Measurements from ENCODE around the gene KANTR. TPM values are rescaled to one million over a fixed set of nuclear protein-coding genes. Genes with fewer than 3 reads are reported as not detected.

The KANTR gene, protein sequence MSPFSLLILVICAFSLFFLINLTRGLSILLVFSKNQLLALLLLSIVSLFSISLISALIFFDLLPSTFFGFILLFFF
- 3.7 and 6.0 TPM in 2 replicates for total RNA-seq

DNA sequence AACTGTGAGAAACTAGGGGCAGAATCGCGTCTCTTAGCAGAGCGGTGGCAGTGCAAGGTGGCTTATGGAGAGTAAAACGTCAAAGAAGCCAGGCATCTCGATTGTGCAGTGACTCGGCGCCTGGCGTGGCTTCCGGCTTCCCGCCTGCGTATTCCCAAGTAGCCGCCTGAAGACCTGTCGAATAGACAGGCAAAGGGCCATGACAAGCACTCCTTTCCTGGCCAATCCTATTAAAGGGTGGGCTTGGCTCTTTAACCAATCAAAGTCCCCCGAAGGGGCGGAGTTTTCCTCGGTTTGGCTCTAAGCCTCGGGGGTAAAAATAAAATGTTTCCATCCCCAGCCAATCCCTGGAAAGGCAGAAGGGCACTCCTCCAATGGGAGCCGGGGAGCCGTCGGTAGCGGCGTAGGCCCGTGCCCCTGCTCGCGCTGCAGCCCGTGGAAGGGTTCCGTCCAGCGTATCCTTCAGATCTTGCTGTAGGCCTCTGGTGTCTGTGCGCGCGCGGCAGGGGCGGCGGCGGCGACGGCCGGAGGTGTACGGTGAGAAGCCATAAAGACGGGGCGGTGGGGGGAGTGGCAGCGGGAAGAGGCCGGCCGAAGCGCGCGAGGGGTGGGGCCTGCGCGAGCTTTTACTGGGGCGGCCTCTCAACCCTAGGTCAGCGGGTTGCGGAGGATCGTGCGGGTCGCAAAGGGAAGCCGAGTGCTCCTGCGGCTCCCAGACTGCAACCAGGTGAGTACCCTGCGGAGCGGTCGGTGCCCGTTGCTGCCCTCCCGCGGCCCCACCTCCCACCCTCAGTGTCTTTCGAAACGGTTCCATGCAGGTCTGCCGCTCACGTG is at the start of gene KANTR:
Gene KANTR (plus strand): TSS at position 395 of the 834 bp plus-strand sequence. CDS start 30,131 bp downstream, outside the sequence.
- peak; percentile 91 to 94 for DNase-seq (ENCODE audit: low read depth in 2 of 2)

DNA sequence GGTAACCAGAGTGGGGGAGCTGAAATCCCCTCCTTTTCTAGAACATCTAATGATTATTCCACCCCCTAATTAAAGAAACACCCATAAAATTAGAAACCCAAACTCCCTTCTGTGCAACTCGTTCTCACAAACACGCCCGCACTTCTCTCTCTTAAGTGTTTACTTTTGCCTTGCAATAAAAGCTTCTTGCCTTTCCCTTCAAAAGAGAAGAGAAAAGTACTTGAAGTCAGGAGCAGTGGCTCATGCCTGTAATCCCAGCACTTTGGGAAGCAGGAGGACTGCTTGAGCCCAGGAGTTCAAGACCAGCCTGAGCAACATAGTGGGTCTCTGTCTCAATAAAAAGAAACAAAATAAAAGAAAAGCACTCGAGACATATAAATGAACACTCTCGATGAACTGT is 48.9 kb upstream of the KANTR start:
- DNase-seq (ENCODE audit: low read depth in 2 of 2), result no peak

DNA sequence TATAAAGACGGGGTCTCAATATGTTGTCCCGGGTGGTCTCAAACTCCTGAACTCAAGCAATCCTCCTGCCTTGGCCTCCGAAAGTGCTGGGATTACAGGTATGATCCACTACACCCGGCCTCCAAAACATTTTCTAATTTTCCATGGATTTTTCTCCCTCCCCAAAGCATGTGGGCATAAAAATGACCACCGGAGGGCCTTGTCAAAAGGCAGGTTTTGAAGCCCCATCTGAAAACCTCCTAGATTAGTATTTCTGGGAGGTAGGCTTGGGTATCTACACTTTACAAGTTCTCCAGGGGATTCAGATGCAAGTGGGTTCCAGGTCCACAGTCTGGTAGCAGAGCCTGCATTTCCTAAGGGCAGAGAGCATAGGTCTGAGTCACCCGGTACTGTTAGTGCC is 46.7 kb upstream of the KANTR start:
- DNase-seq (ENCODE audit: low read depth in 2 of 2), result peak; percentile 19 to 23

DNA sequence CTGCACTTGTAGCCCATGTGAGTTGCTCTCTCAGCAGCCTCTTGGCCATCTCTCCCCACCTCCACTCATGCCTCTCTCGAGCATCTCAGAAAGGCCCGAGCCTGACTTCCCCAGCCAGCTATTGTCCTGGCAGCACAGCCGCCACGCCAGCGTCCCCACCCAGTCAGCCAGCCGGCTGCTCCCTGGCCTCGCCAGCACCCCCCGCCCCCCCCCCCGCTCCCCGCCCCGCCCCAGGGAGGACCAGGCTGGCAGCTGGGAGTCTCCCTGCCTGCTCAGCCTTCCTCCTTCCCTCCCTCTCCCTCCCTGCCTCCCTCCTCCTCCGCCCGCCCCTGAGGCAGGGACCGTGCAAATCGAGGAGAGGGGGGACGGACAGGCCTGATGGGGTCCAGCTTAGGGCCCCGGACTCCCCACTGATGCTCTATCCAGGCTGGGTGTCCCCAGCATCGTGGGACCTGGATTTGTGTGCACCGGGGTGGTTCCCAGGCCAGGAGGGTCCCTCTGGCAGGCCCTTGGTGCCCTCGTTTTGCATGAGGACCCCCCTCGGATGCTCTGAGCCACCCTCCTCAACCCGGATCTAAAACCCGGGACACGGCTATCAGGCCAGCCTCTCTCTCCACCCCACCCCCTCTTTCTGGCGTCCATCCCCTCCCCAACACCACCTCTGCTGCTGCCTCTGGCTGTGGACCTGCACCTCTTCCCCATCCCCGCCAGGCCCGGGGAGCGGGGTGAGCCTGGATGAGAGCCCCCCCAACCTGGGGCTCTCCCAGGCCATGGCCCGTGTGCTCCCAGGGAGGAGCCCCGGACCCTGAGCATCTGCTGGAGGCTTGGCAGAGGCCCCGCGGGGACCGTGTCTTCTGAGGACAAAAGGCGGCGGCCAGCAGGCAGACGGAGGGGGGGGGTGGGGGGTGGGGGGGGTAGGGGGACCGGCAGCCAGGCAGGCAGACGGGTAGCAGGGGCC is 45.5 kb upstream of the KANTR start, which contains the start of gene GPR173:
Gene GPR173 (plus strand): TSS at position 621 of the 958 bp plus-strand sequence. CDS start 27,833 bp downstream, outside the sequence.
- DNase-seq (ENCODE audit: low read depth in 2 of 2), result peak; percentile 40 to 59

DNA sequence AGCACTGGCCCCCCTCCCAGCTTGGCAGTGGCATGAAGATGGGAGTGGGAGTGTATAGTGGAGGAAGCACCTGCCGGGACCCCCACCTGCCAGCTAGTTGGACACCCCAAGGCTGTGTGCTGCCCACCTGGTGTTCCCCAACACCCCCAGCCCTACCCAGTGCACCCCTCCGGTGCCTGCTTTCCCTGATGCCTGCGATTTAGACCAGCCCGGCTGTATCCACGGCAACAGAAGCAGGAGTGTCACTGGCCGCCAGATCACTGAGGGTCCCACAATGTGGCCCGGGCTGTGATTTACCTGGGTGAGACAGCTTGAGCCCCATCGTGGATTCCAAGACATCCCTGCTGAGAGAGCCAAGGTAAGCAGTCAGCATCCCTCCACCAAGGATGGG is 44.8 kb upstream of the KANTR start:
- no peak for DNase-seq (ENCODE audit: low read depth in 2 of 2)

DNA sequence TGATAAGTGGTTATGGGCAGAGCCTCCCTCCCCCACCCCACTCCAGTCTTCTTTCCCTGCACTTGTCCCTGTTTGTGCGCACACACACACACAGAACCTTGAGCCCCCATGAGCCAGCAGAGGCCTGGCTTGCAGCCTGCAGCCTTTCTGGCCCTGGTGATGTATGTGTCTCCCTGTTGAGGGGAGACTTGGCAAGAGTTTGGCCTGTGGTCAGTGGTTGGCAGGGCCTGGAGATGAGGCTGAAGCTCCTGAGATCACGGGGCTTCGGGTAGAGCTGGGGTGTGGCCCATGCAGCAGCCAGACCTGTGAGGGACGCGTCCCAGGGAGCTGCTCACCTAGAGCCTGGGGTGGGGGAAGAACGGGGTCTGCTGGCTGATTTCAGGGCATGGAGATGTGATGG is 43.1 kb upstream of the KANTR start:
- DNase-seq (ENCODE audit: low read depth in 2 of 2), result no peak

DNA sequence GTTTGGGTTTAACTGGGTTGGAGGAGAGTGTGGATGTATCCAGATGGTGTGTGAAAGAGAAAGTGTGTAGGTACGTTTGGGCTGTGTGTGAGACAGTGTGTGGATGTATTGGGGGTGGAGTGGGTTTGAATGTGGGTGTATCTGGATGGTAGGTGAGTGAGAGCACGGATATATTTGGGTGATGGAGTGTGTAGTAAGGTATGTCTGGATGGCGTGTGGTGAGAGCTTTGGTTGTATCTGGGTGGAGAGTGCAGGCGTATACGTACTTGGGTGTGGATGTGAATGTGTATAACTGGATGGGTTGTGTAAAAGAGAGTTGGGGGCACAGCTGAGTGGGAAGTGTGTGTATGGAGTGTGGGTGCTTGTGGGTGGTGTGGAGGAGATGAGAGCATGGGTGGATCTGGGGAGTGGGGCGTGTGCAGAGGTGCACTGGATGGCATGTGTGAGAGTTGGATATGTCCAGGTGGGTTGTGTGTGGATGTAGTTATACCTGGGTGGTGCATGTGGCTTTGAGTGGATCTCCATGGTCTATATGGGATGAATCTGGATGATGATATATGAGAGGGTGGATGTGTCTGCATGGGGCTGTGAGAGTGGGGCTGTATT is 38.6 kb upstream of the KANTR start:
- no peak for DNase-seq (ENCODE audit: low read depth in 2 of 2)

DNA sequence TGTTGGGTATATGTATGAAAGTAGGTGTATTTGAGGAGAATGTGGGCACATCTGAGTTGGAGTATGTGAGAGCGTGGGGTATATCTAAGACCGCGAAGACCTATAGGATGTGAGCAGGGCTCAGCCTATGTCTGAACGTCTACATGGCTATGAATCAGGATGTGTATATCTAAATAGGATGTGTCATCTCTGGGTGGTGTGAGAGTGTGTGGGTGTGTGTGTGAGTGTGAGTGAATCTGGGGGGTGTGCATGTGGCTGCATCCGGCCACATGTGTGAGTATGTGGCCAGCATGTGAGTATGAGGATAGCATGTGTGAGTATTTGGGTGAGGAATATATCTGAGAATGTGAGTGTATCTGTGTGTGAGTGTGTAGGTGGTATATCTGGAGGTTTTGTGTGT is 37.6 kb upstream of the KANTR start:
- DNase-seq (ENCODE audit: low read depth in 2 of 2), result no peak

DNA sequence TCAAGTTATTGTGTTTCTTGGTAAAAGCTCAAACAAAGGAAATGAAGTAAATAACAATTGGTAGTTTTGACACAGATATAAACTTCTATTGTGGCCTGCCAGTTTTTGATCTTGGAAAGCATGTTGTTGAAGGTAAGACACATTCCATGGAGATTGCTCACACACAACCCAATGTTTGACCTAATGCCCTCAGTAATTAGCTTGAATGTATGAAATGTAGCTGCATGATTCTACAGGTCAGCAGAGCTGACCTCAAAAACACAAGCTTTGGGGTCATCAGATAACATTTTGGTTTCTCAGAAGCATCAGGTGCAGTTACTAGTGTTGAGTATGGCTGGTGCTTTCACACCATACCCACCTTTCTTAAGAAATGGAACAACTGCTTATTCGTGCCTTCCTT is 28.8 kb upstream of the KANTR start:
- peak in 1 of 2 donors; percentile 29 for DNase-seq (ENCODE audit: low read depth in 2 of 2)

DNA sequence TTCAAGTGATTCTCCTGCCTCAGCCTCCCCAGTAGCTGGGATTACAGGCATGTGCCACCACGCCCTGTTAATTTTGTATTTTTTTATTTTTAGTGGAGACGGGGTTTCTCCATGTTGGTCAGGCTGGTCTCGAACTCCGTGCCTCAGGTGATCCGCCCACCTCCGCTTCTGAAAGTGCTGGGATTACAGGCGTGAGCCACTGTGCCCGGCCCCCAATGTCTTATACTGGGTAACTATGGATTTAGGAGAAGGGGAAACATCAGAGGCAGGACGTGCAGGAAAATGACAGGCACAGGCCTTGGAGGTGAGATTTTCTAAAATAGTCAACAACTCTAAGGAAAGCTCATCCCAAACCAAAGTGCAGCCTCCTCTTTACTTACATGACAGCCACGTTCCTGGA is 22.9 kb upstream of the KANTR start:
- no peak for DNase-seq (ENCODE audit: low read depth in 2 of 2)

DNA sequence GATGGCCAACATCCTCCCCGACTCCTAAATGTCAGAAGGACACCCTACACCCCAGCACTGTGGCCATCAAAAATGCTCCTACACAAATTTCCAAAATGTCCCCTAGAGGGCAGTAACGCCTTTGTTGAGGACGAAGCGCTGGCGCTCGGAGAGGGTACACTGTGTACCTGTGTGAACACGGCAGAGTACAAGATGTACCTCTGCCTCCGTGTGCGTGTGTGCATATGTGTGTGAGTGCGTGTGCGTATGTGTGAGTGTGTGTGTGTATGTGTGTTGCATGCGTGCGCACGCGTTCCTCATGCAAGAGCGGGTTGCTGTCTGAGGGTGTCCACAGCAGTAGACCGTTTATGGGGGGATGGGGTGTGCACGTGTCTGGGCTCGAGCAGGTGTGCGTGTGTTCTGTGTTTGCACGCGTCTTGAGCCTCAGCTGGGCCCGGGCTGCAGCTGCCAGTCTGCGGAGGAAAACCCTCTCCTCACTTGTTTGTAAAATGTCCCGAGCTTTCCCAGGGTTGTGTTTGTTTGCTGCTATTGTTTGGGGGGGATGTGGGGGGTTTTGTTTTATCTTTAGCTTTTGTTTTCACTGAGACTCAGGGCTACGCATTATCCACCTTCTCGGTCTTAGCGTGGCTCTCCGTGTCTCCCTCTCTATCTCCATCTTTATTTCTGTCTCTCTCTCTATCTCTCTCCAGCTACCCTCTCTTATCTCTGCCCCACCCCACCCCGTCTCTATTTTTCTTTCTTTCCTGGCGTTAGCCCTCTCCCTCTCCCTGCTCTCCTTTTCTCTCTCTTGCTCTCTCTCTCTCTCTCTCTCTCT is 22.1 kb upstream of the KANTR start:
- DNase-seq (ENCODE audit: low read depth in 2 of 2), result peak; percentile 61 to 77

DNA sequence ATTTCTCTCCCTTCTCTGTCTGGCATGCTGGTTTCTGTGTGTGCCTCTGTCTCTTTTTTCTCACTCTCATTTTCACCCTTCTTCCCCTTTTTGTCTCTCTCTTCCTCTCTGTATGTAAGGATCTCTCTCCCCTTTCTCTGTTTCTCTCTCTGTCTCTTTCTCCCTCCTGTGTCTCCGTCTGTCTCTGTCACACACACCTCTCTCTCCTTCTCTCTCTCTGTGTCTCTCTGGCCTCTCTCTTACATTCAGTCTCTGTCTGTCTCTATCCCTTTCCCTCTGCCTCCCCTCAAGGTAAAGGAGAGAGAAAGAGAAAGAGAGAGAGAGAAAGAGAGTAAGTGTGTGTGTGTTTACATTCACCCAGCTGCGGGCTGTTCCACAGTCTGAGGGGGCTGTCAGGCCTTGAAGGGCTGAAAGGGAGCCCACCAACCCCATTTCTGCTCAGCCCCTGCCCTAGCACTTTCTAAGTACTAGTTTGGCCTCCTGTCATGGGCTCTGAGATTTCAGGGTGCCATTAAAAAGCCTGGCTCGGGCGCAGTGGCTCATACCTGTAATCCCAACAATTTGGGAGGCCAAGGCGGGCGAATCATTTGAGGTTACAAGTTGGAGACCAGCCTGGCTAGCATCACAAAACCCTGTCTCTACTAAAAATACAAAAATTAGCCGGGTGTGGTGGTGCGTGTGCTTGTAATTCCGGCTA is 21.4 kb upstream of the KANTR start:
- no peak for DNase-seq (ENCODE audit: low read depth in 2 of 2)

DNA sequence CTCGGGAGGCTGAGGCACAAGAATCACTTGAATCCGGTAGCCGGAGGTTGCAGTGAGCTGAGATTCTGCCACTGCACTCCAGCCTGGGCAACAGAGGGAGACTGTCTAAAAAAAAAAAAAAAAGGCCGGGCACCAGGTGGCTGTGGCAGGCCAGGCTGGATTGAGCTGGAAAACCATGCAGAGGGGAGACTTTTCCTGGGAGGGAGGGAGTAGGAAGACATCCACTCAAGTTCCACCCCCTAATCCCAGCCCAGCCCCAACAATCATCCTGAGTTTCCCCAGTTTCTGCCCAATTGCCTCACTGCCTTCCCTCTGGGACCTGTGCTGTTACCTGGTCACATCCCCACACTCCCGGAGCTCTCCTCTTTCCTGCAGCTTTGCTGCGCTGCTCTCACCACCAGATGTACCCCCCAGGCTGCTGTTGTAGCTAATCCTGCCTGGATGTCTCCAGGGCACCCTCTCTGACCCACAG is 20.8 kb upstream of the KANTR start:
- DNase-seq (ENCODE audit: low read depth in 2 of 2), result no peak

DNA sequence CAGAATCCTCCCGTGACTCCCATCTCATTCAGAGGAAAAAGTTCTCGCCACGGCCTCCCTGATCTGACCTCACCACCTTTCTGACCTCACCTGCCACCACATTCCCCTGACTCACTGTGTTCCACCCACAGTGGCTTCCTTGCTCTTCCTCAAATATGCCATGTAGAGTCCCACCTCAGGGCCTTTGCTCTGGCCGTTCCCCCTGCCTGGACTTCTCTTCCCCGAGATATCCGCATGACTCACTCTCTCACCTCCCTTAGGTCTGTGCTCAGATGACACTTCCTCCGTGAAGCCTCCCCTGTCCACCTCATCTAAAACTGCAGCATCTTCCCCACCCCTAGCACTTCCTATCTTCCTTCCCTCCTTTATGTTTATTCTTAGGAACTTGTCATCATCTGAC is 18.9 kb upstream of the KANTR start:
- DNase-seq (ENCODE audit: low read depth in 2 of 2), result no peak

DNA sequence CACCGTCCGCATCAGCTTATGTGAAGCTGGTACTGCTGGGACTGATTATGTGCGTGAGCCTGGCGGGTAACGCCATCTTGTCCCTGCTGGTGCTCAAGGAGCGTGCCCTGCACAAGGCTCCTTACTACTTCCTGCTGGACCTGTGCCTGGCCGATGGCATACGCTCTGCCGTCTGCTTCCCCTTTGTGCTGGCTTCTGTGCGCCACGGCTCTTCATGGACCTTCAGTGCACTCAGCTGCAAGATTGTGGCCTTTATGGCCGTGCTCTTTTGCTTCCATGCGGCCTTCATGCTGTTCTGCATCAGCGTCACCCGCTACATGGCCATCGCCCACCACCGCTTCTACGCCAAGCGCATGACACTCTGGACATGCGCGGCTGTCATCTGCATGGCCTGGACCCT is 17.3 kb upstream of the KANTR start:
- DNase-seq (ENCODE audit: low read depth in 2 of 2), result no peak

DNA sequence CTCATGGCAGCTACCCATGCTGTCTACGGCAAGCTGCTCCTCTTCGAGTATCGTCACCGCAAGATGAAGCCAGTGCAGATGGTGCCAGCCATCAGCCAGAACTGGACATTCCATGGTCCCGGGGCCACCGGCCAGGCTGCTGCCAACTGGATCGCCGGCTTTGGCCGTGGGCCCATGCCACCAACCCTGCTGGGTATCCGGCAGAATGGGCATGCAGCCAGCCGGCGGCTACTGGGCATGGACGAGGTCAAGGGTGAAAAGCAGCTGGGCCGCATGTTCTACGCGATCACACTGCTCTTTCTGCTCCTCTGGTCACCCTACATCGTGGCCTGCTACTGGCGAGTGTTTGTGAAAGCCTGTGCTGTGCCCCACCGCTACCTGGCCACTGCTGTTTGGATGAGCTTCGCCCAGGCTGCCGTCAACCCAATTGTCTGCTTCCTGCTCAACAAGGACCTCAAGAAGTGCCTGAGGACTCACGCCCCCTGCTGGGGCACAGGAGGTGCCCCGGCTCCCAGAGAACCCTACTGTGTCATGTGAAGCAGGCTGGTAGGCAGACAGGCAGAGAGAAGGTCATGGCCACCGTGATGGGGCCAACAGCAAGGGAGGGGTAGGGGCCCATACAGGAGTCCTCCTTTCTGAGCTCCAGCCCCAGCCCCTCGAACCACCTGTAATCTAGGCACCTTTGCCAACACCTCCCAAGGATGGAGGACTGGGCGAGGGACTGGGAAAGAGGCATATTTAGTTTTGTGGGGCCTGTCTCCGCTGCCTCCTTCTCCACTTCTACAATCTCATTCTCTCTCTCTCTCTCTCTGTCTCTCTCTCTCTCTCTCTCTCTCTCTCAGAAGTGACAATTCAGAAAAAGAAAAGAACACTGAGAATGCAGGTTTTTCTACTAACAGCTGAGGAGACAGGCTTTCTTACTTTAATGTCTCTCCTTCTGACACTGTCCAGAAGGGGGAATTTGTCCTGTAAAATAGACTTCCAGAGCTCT is 16.4 kb upstream of the KANTR start:
- DNase-seq (ENCODE audit: low read depth in 2 of 2), result no peak

DNA sequence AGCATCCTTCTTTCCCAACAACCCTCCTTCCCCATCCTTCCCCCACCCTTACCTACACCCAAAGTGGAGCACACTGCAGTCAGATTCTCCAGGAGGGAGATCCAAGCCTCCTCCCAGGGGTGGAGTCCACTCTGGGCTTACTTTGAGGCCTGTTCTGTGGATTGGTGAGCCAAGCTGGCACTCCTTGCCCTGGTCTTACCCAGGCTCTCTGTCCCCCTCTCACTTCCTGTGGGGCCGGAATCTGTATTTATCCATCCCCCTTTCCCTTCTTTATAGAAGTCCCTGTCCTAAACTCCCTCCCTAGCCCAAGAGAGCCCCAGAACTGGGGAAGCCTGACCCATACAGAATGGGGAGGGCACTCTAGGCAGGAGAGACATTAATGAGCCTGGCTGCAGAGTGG is 15.0 kb upstream of the KANTR start:
- no peak for DNase-seq (ENCODE audit: low read depth in 2 of 2)

DNA sequence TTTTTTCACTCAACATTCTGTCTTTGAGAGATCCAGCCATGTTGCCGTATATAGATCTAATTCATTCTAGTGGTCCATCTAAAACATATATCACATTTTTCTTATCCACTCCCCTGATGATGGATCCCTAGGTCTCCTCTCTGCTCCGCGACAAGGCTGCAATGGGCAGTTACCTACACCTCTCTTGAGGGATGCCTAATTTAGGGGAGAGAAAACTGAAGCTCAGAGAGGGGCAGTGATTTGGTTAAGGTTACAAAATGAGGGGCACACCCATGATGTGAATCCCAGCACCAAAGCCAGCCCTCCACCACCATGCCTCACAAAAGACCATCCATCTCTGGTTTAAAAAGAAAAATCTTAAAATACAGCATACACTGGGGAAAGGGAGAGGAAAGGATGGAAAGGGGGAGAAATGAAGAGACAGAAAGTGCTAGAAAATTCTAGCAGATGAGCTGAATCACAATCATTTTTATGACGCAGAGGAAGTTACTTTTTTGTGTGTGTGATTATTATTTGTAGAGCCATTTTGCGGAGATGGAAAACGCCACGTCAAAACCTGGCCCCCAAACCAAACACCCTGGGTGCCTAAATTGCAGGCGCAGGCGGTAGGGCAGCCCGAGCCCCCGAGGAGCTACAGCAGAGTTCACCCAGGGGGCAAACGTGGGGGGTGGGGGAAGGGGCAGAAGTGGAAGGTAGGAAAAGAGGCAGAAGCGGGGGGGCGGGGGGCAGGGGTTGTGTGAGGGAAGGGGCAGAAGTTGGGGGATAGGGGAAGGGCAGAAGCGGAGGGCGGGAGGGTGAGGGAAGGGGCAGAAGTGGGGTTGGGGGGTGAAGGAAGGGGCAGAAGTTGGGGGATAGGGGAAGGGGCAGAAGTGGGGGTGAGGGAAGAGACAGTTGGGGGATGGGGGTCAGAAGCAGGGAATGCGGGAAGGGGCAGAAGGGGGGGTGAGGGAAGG is 13.0 kb upstream of the KANTR start:
- peak; percentile 18 to 40 for DNase-seq (ENCODE audit: low read depth in 2 of 2)

All from lung microvascular endothelial cell (primary cell).